Jurkat, Clone E6-1 (cell line): Measurements from ENCODE around the gene PEX10. TPM values are rescaled to one million over a fixed set of nuclear protein-coding genes. Genes with fewer than 3 reads are reported as not detected.
"Not testable (repeated sequence)": the region's sequence is repeated elsewhere in the genome, so short reads cannot be mapped to it uniquely, and the experiment has no call there.

ENCODE experiments used
- DNase-seq: peaks from one replicate; pipeline ENCODE4 v3.0.0-alpha.2; 2011; ENCODE audit warnings: low read depth, low spot score
- H3K4me3 ChIP-seq: 2 replicates; pipeline ENCODE4 v1.5.1; 2011; ENCODE audit warnings: mild to moderate bottlenecking, low read length, control low read depth, moderate library complexity
- polyA plus RNA-seq: library from polyadenylated mRNA; unstranded; fragments of >200 nt; gene quantifications from one replicate; pipeline ENCODE4 v1.2.1, GENCODE V29; 2012; ENCODE audit warnings: missing spikeins; ENCODE audit not compliant: insufficient read length, insufficient read depth

PEX10 gene
- polyA plus RNA-seq: 23.9 TPM

- peak; percentile 90 for DNase-seq
- H3K4me3 ChIP-seq: peak within 1 kb of the TSS; percentile 86
Measured at GRCh38 chr1:2412395-2412772, at the start of gene PEX10. Gene PEX10, minus strand, starts transcription at chr1:2412564. Its CDS starts 62 bp downstream, at chr1:2412502.

DNA sequence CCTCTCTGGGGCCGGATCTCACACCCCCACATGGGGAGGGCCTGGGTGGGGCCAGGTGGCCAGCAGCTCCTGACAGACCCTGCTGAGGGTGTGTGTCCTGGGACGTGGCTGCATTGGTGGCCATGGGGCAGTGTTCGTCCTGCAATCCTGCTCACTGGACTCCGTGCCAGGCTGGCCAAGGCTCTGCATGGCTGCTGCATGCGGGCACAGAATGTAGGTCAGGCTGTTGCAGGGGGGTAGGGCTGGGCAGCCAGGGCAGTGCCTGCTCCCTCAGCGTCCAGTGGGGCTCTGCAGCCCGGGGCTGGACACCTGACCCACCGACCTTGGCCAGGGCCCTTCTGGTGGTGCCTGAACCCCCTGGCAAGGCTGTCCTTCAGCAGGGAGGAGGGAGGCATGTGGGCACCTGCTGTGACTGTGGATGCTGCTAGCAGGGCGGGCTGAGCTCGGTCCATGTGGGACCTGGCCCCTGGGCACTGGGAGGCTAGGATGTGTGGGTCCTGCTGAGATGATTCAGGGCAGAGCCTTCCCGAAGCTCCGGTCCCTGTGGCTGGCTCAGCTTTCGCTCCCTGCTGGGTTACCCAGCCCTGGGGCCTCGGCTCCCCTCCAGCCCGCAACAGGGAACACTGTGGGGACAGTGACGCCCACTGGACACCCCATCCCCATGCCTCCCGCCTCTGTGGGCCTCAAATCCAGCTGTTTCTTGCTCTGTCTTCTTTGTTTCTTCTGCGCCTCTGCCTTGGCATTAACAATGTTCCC, 48.8 kb upstream of the PEX10 start:
- H3K4me3 ChIP-seq: no peak overlapping the region
- DNase-seq: no peak

DNA sequence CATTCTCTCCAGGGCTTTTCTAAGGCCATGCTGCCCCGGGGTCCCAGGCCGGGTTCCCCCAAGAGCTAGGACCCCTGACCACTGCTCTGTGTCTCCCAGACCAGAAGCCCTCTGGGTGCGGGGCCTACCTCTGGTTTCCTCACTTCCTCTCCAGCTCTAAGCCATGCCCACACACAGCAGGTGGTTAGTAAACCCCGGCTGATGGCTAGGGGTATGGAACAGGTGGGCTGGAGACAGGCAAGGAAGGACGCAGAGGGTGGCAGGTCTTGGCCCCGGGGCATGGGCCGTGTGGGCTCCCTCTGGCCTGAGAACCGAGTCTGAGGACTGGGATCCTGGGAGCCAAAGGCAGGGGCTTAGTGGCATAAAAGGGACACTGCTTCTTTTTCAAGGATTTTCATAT, 47.8 kb upstream of the PEX10 start:
- DNase-seq: no peak
- no peak overlapping the region for H3K4me3 ChIP-seq

DNA sequence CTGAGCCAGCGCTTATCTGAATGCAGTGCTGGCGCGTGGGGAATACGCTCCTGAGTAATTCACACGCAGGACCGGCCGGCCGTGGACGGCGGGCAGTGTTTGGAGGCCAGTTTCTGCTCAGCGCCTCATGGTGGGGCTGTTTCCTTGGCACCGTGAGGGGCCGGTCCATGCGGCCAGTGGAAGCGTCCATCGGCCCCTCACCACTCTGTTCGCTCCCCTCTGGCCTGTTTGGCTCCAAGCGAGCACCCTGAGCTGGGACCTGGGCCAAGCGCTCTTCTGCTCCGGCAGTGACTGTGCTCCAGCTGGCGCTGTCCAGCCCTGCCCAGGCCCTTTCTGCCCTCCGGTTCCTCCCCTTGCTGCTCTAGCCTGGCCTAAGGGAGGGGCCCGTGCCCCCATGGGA, 47.4 kb upstream of the PEX10 start:
- DNase-seq: no peak
- H3K4me3 ChIP-seq: no peak overlapping the region

DNA sequence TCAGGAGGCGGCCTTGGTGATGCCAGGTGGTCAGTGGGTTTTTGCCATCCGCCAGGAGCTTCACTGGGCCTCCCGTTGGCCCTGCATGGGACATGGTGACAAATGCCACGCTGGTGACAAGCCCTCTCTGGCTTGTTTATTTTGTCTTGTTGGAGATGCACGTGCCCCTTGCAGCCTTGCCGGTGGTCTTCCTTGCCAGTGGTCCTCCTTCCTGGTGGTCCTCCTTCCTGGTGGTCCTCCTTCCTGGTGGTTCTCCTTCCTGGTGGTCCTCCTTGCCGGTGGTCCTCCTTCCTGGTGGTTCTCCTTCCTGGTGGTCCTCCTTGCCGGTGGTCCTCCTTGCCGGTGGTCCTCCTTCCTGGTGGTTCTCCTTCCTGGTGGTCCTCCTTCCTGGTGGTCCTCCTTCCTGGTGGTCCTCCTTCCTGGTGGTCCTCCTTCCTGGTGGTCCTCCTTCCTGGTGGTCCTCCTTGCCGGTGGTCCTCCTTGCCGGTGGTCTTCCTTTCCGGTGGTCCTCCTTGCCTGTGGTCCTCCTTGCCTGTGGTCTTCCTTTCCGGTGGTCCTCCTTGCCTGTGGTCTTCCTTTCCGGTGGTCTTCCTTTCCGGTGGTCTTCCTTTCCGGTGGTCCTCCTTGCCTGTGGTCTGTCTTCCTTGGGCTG, 46.9 kb upstream of the PEX10 start:
- not testable (repeated sequence) for DNase-seq

GRCh38 chr1:2458687-2459086, 46.3 kb upstream of the PEX10 start:
- no peak for DNase-seq
- H3K4me3 ChIP-seq: no peak overlapping the region

More for the DNA sequence above, 46.9 kb upstream of the PEX10 start:
- not testable (repeated sequence) for H3K4me3 ChIP-seq

DNA sequence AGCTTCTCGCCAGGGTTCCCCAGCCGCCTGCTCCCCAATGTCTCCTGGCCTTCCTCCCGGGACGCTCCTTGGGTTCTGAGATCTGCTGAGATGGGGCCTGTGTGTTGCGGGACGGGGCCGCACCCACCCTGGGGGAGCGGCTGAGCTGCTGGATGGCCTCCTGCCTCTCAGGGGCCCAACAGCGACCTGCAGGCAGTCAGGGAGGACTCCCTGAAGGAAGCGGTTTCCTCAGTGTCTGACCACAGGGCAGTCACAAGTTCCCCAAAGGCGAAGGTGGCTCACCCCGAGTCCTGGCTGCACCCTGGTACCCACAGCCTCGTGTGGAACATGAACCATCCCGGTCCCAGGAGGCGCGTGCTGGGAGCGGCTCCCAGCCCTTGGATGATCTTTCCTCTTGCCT, 45.1 kb upstream of the PEX10 start:
- H3K4me3 ChIP-seq: no peak overlapping the region
- no peak for DNase-seq

- no peak for DNase-seq
Measured at GRCh38 chr1:2455757-2456156, 43.4 kb upstream of the PEX10 start.

DNA sequence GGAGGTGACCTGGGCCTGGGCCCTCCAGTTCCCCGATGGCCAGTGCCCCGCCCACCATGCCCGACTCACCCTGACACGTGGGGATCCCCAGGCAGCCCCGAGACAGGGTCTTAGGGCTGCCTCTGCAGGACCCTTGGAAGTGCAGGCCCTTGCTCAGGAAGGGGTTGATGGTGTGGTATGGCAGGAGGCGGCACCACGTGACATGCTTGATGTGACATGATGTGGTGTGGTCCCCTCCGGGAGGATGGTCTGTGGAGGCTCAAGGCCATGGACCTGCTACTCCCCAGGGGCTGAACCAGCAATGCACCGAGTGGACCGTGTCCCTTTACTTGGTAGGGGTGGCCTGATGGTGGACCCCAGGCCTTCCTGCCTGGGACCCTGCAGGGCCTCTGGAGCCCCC, 41.9 kb upstream of the PEX10 start:
- H3K4me3 ChIP-seq: no peak overlapping the region

More at GRCh38 chr1:2455757-2456156, 43.4 kb upstream of the PEX10 start:
- no peak overlapping the region for H3K4me3 ChIP-seq

DNA sequence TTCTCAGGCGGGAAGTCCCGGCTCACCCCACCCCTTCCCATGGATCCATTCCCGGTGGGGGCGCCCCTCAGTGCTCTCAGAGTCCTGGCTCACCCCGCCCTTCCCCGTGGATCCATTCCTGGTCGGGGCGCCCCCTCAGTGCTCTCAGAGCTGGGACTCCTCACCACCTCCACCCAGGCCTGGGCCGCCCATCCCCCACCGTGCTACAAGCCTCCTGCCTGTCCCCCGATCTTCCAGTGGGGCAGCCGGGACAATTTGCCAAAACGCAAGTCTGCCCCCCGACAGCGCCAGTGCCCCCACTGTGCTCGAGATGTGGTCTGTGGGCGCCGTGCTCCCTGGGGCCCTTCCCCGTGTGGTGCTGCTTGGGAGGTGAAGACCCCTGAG, 40.6 kb upstream of the PEX10 start:
- H3K4me3 ChIP-seq: no peak overlapping the region
- no peak for DNase-seq

More for the DNA sequence above, 41.9 kb upstream of the PEX10 start:
- no peak for DNase-seq

- no peak overlapping the region for H3K4me3 ChIP-seq
- DNase-seq: no peak
Measured at GRCh38 chr1:2452201-2452931, 40.0 kb upstream of the PEX10 start.

DNA sequence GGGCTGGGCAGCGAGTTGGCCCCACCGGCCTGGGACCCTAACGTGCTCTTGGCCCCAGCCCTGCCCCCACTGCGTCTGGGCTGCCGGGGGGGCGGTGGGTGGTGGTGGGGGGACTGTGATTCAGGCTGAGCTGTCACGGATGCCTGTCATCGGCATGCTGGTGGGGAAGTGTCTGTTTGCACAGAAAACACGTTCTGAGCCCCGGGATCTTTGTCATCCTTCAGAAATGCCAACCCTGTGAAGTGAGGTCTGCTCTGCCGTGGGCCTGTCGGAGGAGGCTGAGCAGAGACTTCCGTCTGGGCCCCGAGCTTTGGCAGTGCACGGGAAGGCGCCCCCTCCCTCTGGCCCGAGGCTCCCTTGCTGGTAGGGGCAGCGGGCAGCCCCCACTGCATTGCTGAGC, 39.4 kb upstream of the PEX10 start:
- no peak for DNase-seq
- no peak overlapping the region for H3K4me3 ChIP-seq

GRCh38 chr1:2449636-2450454, 37.5 kb upstream of the PEX10 start:
- H3K4me3 ChIP-seq: no peak overlapping the region
- no peak for DNase-seq

- H3K4me3 ChIP-seq: no peak overlapping the region
- no peak for DNase-seq
Measured at GRCh38 chr1:2448098-2448445, 35.7 kb upstream of the PEX10 start.

GRCh38 chr1:2447276-2448097, 35.1 kb upstream of the PEX10 start:
- H3K4me3 ChIP-seq: no peak overlapping the region
- no peak for DNase-seq

DNA sequence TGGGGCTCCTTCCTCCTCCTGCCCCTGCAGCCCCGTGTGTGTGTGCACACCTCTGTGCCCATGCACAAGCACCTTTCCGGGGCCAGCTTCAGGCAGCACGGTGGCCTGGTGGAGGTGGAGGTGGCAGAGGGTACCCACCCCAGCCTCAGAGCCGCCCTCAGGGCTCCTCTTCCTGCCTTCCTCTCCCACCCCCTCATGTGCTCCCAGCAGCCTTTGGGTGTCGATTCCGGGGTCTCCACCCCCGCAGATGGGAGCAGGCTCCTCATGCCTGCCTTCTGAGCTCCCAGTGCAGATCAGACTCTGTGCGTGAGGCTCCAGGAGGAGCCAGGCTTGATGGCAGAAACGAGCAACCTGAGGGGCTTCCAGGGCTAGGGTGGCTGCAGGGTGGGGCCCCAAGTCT, 34.5 kb upstream of the PEX10 start:
- no peak overlapping the region for H3K4me3 ChIP-seq
- DNase-seq: no peak

DNA sequence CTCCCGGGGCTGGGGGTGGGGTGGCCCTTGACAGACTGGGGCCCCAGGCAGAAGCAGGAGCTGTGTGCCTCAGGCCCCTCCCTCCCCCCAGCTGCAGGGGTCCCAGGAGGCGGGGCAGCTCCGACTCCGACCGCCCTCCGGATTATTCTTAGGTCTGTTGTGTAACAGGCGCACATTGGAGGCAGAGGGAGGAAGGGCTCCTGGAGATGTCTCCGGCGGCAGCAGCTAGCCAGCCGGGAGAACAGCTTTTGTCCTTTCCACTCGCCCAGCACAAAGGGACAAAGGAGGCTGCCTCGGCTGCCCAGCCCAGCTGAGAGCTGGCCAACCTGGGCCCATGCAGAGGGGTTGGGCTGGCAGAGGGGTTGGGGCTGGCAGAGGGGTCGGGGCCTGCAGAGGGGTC, 34.0 kb upstream of the PEX10 start:
- DNase-seq: no peak
- no peak overlapping the region for H3K4me3 ChIP-seq

DNA sequence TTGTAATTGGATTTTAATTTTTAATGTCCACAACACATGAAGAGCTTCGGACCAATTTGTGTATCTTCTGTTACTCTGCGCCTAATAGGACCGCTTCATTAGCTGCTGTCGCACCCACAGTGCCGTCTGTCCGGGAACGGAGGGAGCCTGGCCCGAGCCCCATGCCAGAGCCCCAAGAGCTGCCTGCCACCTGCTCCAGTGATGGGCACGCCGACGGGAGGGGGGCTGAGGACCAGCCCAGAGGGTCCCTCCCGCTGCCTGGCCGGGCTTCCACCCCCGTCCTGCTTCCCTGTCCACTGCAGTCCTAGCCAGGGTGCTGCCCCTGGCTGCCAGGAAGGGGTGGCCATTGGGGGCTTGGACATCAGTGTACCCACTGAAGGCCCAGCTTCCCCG, 33.5 kb upstream of the PEX10 start:
- DNase-seq: no peak
- H3K4me3 ChIP-seq: no peak overlapping the region
